Glutamatergic neuron (in vitro differentiated cells): ENCODE measurements around the gene HMX2. TPM values are rescaled to one million over a fixed set of nuclear protein-coding genes. Genes with fewer than 3 reads are reported as not detected.
A peak's percentile ranks its signal among the peaks of the same experiment; 100 is the strongest.

Source experiments
- DNase-seq: peaks from one replicate; pipeline ENCODE4 v3.0.0; 2022
- H3K27ac Mint-ChIP-seq: one replicate; pipeline ENCODE4 v1.8.0; 2020; ENCODE audit warnings: mild to moderate bottlenecking, mixed read lengths, inconsistent platforms; ENCODE audit not compliant: unreplicated experiment
- H3K27me3 Mint-ChIP-seq: one replicate; pipeline ENCODE4 v1.8.0; 2020; ENCODE audit warnings: mild to moderate bottlenecking, moderate library complexity, mixed read lengths, inconsistent platforms; ENCODE audit not compliant: unreplicated experiment
- H3K36me3 Mint-ChIP-seq: one replicate; pipeline ENCODE4 v1.8.0; 2020; ENCODE audit warnings: mild to moderate bottlenecking, mixed read lengths, inconsistent platforms; ENCODE audit not compliant: unreplicated experiment
- H3K4me1 Mint-ChIP-seq: one replicate; pipeline ENCODE4 v1.8.0; 2020; ENCODE audit warnings: mild to moderate bottlenecking, low read depth, mixed read lengths, inconsistent platforms; ENCODE audit not compliant: unreplicated experiment
- H3K4me3 Mint-ChIP-seq: one replicate; pipeline ENCODE4 v1.8.0; 2020; ENCODE audit warnings: mild to moderate bottlenecking, mixed read lengths, inconsistent platforms; ENCODE audit not compliant: unreplicated experiment
- H3K9me3 Mint-ChIP-seq: one replicate; pipeline ENCODE4 v1.8.0; 2020; ENCODE audit warnings: mild to moderate bottlenecking, moderate library complexity, mixed read lengths, inconsistent platforms; ENCODE audit not compliant: unreplicated experiment
- CTCF ChIP-seq: fragments of 200-600 bp; sonication (generic); IDR thresholded peaks from one replicate; pipeline ENCODE4 v1.5.0; 2021; ENCODE audit not compliant: partially characterized antibody, unreplicated experiment
- total RNA-seq: library from RNA; stranded (reverse); fragmentation: NEBNext Ultra II Directional; extraction: Animal tissue kit (Norgen Biotek cat#: 25700); gene quantifications from one replicate; pipeline ENCODE4 v1.2.1, GENCODE V29; 2021; ENCODE audit not compliant: unreplicated experiment

The HMX2 gene
- total RNA-seq, 1 donor from 2014 or later, result not detected

DNA sequence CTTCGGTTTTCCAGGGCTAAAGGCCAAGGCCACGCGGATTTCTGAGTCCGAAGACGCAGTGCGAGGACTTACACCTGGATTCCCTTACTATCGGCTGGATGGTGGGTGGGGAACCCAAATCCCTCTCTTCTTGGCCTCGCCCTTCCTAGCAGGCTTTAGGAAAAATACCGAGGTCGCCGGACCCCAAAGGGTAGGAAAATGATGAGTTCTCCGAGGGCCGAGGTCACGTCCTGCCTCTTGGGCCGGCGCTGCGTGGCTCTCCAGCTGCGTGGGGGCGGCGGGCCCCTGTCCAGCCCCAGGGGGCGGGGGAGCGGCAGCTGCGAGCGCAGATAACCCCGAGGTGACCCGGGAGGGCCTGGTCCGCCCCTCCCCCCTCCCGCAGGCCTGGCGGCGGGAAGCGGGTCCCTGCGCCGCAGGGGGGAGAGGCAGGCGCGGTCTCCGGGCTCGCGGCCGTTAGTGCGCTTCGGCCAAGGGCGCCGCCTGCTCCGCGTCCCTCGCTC lies 13.0 kb upstream of the HMX2 start:
- Mint-ChIP-seq H3K36me3 (no peaks in the 10 kb centered on the region), H3K9me3 (peaks cover 10% of the 10 kb centered on the region), H3K27ac (no peak overlapping the region), H3K27me3 (peaks cover 36% of the 10 kb centered on the region), H3K4me1 (peaks cover 4% of the 10 kb centered on the region), H3K4me3 (no peak overlapping the region)
- TF ChIP-seq CTCF, result no peak
- DNase-seq, result no peak

DNA sequence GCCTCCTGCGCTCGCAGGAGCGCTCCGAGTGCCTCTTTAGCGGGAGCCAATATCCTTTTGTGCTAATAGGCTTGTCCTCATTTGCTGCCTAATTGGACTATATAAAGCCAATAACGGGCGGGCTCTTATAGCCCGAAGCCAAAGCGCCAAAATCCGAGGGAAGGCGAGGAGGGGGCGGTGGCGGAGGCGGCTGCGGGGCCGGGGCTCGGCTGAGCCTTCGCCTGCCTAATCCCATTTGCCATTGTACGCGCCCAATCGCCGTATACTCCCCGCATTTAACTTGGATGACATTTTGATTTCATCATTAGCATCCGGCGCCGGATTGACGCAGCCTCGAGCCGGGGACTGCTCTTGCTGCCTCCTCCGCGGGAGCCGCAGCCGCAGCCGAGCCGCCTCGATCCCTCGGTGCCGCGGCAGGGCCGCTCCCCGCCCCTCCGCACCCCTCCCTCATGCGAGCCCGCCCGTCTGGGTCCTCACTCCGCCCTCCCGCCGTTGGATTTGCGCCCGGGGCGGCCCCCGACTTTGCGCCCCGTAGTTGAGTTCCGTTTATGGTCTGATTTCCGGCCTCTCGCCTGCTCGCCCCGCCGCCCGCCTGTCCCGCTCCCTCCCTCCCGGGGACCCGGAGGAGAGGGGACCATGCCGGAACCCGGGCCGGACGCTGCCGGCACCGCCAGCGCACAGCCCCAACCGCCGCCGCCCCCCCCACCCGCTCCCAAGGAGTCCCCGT lies 12.4 kb upstream of the HMX2 start, which contains the start of gene HMX3:
Gene HMX3 (plus strand): TSS at position 556 of the 727 bp plus-strand sequence. CDS start 81 bp downstream, at position 637.
- DNase-seq, result peak; percentile 56
- no peak for TF ChIP-seq CTCF
- Mint-ChIP-seq H3K4me3 (peak within 1 kb of the TSS; percentile 57), H3K9me3 (peaks cover 12% of the 10 kb centered on the region), H3K36me3 (no peaks in the 10 kb centered on the region), H3K27ac (no peak within 1 kb of the TSS), H3K27me3 (peaks cover 38% of the 10 kb centered on the region), H3K4me1 (peaks cover 6% of the 10 kb centered on the region)

DNA sequence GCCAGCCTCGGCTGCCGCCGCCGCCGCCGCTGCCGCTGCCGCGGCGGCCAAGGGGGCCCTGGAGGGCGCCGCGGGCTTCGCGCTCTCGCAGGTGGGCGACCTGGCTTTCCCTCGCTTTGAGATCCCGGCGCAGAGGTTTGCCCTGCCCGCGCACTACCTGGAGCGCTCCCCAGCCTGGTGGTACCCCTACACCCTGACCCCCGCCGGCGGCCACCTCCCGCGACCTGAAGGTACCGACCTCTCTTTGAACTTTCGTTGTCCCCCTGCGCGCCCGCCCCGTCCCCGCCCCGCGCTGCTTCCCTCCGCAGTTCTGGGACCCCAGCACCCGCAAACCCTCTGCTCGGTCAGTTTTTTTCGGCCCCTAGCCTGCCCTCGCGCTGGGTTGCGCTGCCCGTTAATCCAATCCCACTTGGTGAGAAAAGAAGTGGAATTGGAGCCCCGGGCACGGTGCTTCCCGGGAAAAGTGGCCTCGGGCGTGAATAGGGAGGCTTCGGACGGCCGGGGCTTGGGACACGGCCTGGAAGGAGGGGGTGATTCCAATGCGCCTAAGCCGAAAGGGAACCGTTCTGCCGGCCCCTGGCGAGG lies 11.6 kb upstream of the HMX2 start:
- H3K27ac Mint-ChIP-seq, result no peak overlapping the region
- peak; percentile 34 for DNase-seq
- peaks cover 44% of the 10 kb centered on the region for H3K27me3 Mint-ChIP-seq
- peaks cover 12% of the 10 kb centered on the region for H3K9me3 Mint-ChIP-seq
- no peaks in the 10 kb centered on the region for H3K36me3 Mint-ChIP-seq
- H3K4me1 Mint-ChIP-seq, result peaks cover 7% of the 10 kb centered on the region
- H3K4me3 Mint-ChIP-seq, result peak overlapping the region; percentile 57
- TF ChIP-seq CTCF, result no peak

- Mint-ChIP-seq H3K4me3 (peak overlapping the region; percentile 71), H3K4me1 (peaks cover 7% of the 10 kb centered on the region), H3K27ac (no peak overlapping the region), H3K36me3 (no peaks in the 10 kb centered on the region), H3K27me3 (peaks cover 45% of the 10 kb centered on the region), H3K9me3 (peaks cover 15% of the 10 kb centered on the region)
- DNase-seq, result peak; percentile 53
- TF ChIP-seq CTCF, result no peak
These were observed 10.9 kb upstream of the HMX2 start for GRCh38 chr10:123136806-123137642.
